Right forelimb (tissue), 1 donor: ENCODE data around the gene CDK6.

Experiments
- DNase-seq: peaks from one replicate; pipeline ENCODE4 v3.0.0-alpha.2; 2018

CDK6 gene

DNA sequence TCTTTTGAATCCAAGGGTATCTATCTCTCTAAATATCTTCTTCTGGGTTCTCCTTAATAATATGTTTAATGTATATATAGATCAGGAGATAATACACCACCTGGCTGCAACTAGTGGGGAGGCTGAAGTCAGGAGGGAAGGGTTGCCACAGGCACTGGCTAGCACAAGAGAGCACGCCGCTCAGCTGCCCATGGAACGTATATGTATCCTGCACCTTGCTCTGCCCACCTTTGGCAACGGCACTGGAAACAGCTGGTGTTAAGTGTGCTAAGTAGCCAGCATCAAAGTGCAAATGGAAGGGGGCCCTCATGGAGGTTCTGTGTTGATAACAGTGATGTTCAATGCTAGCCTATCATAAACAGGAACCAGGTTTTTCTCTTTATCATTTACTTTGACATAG, 196.4 kb downstream of the CDK6 start:
- no peak for DNase-seq

DNA sequence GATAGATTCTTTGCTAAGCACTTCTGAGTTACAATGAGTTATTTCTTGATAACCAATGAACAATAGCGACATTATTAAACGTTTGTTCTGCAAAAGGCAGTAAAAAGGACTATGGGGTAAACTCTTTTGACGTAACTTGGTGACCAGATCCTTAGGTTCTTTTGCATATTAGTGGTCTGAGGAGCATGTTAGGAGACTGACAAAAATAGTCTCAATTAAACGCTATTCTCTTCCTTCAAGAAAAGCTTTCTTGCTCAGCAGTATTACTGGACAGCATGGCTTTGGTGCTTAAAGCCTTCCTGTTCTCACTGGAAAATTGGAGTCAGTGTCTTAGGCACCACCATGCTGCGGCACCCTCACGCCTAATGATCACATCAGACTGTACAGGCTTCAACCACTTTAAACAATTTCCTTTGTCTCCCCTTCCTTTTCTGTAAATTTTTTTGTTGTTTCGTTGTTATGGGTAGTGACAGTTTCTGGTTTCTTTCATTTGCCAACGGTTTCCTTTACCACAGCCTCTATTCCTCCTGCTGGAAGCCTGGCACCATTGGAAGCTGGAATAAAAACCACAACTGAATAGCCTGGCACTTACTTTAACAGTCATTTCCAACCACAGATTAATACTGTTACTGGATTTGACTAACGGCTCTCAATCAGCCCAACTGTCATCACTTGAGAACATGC, 197.0 kb downstream of the CDK6 start:
- DNase-seq = no peak

DNA sequence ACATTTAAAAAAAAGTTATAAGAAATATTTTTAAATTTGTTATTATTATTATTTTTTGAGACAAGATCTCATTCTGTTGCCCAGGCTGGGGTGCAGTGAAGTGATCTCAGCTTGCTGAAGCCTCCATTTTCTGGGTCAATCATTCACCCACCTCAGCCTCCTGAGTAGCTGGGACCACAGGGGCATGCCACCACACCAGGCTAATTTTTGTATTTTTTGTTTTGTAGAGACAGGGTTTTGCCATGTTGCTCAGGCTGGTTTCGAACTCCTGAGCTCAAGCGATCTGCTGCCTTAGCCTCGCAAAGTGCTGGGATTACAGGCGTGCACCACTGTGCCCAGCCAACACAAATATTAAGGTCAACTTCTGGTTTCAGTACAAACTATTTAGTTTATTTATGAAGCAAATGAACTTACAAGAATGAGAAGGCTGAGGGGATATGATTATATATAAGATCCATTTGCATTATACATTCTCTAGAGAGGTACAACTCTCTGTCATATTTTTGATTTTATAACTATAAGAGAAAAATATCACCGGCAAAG, 200.3 kb downstream of the CDK6 start:
- no peak for DNase-seq

DNA sequence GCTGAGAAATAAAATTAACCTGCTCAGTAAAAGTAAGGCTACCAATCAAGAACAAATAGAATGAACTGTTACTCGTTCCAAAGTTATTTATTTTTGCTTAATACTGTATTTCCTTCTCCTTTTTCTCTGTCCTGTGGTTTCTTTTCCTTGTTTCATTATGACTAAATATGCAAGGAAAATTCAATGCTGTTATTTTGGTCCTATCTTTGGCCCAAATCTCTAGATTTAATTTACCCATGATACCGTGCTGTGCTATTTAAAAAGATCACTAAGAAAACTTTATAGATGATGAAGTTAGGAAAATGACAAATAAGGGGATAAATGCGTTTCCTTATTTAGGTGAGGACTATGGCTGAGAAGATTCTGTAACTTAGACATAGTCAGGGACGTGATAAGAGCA, 200.8 kb downstream of the CDK6 start:
- DNase-seq = no peak

DNA sequence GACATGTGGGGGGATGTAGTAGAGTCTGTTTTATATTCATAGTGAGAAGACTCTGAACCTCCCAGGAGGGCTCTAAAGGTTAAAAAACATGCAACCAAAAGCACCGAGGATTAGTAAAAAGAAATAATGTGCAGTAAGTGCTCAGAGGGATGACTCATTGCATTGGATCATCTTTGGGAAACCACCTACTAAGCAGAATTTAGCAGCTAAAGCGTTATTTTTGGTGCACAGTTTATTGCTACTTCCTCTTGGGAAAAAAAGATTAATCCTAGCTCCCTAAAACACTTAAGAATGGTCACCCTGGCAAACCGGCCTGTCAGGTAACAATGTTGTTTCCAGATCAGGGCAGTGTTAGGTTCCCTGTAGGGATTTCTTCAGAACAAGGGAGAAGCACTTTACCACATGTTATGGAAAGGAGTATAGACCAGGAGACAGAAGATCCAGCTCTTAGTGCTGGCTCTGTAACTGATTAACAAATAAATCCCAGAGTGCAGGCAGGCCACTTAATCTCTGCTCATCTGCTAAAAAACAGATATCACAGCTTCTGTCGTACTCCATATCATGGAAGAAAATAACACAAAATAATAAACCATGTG, 201.4 kb downstream of the CDK6 start:
- DNase-seq = no peak

DNA sequence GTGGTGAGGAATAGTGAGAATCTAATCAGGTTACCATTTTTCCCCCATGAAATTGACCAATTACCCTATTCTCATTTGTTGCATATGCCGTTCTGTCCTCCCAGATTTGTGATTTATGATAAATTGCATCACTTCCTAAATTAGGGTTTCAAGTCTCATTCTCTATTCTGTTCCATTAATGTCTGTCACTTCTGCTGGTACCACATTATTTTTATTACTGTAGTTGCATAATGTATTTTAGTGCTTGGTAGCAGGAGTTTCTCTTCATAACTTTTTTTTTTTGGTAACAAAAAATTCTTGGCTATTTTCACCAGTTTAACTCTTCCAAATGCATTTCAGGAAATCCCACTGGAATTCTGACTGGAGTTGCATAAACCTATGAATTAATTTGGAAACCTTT, 202.2 kb downstream of the CDK6 start:
- DNase-seq = no peak

DNA sequence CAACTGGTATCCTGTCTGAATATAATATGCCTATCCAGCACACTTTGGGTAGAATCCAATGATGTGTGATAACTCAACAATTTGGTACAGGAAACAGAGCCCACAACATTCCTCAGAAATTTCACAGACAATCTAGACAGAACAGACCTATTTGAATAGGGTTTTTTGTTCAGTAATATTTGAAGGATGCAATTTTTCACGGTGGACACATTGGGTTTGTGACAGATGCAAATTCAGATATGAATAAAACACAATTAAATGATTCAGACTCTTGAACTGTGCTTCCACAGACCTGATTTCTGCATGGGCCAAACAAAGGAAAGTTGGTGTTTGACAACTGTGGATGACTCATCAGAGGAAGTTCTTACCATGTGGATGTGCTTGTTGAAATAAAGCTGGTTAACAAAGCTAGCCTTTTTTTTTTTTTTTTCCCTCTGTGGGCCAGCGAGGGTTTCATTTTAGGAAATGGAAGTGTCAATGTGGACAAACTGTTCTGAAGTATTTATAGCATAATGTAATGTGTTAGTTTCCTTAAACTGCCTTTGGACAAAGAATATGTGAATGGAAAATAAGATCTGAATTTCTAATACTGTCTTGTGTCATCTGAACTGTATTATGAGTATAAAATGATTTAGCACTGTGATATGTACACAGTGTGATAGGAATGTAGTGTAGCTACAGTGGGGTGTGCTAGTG, 203.0 kb downstream of the CDK6 start:
- DNase-seq = no peak

DNA sequence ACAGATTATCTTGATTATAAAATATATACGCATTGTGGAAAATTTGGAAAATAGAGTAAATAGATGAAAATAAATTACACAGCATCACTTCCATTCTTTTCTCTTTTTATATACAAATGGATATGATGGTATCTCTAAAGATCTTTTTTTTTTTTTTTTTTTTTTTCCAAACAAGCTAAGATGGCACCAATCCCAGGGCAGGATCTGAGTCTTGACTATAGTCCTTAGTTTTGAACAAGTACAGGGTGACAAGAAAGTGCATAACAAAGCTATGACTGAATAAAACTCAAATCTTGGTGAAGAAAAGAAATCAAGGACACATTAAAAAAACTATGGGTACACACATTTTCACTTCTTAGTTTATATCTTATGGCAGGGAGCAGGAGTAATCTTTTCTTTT, 203.6 kb downstream of the CDK6 start:
- no peak for DNase-seq

DNA sequence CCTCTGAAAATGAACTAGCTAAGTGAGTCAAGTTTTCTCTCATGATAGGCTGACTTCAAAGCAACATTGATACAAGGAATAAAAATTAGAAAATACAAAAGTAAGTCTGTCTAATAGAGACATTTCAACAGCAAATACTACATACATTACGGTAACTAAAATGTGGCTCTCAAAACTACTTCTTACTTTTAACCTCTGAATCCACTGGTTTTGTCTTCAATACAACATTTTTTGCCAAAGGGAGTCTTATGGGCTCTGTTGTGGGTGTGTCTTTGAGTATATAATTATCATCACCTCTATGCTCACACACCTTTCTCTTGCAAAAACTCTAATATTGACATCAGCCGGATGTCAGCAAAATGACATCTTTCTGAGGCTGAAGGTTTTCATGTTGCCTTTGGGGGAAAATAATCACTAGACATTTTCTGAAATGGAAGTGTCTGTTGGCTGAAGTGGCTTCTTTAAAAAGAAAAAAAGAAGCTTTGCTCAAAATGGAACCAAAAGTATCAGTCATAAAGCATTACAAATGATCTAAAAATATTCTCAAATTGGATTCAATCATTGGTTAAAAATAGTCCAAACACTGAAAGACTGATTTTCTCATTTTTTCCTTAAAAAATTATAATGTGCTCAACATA, 204.4 kb downstream of the CDK6 start:
- no peak for DNase-seq

DNA sequence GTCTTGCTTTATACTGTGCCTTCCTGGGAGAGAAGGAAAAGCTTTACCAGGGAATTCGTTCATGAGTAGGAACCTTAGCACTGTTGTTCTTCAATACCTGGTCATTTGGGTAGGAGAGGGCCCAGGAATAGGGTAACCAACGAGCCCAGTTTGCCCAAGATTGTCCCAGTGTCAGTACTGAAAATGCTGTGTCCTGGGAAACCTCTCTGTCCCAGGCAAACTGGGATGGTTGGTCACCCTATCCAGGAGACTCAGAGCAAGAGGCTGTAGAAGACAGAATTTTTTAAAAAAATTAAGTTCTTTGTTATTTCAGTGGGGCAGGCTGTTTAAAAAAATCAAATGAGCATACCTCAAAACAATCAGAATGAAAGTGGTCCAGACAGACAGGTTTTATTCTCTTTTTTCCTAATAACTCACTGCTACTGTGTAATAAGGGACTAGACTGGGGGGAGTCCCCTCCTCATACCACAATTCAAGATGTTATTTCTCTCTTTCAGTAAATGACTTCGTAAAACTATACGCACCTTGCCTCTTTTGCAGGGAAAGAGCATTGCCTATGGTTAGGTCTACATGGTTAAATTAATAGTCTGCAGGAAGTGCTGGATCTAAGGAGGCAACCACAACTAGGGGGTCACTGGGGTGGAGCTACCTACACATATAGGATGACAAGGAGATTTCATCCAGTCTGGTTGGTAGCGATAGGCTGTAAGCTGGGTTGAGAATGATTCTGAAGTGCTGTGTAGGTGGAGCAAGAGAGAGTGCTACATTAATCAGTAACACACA, 205.1 kb downstream of the CDK6 start:
- DNase-seq = no peak

DNA sequence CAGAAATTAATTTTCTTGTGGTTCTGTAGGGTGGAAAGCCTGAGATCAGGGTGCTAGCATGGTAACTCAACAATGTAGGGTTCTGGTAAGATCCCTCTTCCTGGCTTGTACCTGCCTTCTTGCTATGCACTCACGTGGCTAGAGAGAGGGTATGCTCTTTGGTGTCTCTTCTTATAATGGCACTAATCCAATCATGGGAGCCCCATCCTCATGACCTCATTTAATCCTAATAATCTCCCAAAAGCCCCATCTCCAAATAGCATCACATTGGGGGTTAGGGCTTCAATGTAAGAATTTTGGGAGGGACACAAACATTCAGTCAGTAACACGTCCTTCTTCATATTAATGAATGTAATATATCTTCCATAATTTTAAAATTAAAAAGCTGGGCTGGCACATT, 206.6 kb downstream of the CDK6 start:
- DNase-seq = no peak

DNA sequence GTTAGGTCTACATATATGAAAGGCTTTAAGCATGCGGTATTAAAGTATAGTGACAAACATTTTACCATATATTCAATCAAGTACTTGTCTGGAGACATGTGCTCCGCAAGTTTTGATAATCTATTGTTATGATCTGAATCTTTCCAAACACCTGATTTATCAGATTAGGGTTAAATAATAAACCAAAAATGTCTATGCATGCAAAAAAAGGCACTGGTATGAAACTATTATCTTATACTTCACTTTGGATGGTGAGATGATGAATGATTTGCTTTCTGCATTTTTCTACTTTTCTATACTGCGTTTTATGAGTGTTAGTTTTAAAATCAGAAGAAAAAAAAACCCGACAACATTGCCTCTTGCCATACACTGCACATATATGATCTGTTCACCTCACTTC, 208.4 kb downstream of the CDK6 start:
- no peak for DNase-seq

DNA sequence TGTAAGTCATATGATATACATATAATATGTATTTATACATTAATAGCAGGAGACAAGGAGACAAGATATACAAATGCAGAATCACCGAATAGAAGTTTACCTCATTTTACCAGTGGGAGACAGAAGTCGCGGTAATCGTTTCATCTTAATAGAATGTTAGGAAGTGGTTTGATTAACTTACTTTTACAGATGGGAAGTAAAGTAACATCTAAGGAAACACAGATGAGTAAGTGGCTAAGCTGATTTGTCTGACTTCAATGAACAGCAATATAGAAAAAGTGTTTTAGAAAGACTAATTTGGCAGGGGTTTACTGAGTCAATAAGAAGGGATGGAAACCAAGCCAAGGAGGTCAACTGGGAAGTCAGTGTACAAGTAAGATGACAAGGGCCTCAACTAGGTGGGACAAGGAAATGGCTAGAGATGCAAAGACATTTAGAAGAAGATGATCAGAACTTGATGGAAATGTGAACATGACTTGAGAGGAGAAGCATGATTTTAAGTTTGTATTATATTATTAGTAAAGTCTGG, 210.0 kb downstream of the CDK6 start:
- DNase-seq = no peak

DNA sequence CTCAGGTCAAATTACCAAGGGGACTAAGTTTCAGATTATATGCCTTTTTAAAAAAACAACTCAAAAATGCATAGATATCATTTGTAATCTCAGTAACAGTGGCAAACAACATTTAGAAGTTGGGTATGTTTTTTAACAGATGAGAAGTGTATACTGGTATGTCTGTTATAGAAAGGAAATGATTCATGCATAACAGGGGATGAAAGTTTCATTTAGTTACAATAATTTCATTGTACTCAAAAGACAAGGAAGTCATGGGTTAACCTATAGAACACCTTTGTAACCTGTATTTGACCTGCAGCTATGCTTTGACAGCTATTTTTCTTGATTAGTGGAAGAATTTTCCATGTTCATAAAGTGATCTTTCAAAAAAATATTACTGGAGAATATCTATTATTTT, 210.8 kb downstream of the CDK6 start:
- no peak for DNase-seq

DNA sequence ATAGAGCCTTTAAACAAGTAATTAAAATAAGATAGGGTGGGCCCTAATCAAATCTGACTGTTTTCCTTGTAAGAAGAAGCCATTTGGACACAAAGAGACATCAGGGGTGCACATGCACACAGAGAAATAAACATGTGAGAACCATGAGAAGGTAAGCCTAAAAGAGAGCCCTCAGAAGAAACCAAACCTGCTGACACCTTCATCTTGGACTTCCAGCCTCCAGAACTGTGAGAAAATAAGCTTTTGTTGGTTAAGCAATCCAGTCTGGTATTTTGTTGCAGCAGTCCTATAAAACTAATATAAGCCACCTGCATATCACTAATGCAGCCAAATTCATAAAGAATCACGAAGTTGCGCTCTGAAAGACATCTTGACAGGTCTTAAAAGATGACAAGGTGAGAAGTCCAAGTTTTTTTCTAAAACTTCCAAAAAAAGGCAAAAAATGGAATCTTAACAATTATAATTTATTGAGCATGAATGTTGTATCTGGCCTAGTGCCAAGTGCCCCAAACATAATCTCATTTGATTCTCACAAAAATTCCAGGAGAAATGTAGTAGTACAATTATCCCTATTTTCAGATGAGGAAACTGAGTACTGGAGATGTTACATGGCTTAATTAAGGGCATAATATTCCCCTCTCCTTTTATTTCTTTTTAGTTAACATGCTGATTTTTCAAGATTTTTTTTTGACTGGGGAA, 211.9 kb downstream of the CDK6 start:
- no peak for DNase-seq

DNA sequence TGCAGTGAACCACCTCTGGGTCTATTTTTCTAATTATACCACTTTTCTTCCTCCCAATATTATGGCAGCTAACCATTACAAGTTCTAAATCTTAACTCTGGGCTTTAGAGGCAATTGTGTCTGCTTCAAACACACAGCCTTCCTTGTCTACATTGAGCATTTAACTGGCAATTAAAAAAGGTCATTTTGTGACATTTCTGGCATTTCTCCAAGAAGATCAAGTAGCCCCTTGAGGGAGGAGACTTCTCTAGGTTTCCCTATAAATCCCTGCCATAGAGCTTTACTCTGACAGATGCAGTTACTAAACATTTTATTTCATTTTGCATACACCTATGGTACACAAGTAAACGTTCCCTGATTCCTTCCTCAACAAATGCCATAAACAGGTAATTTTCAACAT, 212.8 kb downstream of the CDK6 start:
- no peak for DNase-seq

DNA sequence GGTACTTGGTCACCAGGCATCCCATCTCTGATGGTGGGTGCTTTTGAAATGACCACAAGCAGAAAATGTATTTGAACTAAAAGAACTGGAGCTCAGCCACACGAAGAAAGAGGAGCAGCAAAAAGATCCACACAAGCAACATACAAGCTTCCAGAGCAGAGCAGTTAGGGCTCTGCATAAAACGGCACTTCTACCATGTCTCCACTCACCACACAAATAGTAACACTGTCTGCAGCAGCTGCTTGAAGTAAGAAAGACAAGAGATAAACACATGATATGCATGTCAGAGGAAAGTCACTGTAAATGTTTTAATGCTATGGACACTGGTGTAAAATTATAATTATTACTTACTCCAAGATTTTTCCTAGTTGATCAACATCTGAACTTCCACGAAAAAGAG, 213.7 kb downstream of the CDK6 start:
- no peak for DNase-seq

DNA sequence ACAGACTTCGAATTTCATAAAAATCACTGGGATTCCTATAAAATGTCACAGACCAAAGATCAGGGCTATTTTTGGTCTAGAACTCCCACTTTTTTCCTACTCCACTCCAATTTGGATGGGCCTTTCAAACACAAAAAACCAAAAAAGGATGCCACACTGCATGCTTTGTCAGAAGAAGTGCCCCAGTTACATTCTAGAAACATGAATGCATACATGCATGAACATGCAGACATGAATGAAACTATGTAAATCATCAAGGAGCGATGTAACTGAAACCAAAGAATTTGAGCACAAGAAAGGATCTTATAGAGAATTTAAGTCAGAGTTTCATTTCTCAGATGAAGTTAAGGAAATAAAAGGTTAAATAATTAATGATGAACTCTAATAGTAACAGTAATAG, 214.3 kb downstream of the CDK6 start:
- no peak for DNase-seq

DNA sequence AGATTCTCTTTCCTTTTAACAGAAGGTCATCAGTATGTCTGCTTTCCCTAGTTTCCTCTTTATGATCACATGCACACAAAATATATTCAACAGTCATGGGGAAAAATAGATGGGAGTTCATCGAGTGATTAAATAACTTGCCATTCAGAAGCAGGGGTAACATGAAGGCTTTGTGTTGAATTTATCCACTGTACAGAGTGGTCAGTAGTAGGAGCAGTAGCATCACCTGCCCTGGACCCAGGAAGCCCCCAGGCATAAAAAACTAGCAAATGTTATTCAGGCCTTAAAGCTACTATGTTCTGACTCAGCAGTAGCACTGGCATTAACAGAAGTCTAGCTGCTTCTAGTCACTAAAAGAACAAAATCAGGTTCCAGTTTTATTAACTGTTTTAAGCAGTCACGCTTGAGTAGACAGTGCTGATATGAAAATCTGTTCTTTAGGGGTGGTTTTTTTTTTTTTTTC, 214.8 kb downstream of the CDK6 start:
- DNase-seq = no peak

DNA sequence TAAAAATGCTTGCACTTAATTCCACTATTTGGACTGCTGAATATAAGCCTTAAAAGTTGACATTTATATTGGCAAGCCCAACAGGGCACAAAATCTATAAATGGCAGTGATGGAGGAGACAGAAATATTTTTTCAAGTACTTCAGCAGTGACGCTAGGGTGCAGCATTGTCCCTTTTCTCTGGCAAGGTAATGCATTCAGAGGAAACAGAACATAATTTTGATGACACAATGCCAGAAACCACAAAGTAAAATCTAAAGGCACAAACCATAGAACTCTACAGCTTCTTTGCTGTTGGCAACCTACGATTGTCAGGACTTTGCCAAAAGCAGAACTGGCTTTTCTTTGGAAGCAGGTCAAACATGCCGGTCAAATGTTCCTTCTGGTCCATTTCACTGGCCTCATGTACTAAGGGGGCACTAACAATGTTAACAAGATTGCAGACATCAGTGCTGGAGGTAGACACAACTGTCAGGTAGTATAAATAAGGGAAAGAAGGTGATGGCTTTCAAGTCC, 215.3 kb downstream of the CDK6 start:
- DNase-seq = peak; percentile 78

DNA sequence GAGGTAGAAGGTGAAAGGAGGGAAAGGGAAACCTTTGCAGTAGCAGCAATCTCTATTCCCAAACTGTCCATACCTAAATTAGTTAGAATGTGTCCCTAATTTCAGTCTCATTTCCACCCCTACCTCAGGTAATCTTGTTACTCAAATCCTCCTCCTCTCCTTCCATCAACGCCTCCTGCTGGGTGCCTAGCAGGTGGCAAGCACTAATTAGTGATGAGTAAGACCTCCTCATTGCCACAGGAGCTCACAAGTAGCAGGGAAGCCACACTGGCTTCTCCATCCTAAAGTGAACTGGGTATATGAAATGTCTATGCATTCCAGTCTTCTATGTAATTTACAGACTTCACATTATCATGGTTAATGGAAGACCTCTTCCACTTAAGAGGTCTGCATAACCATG, 220.5 kb downstream of the CDK6 start:
- no peak for DNase-seq
